GM12873 (cell line): ENCODE data around the gene CENPQ.

Experiments used
- TF ChIP-seq, protein P1 (sequence below): IDR thresholded peaks from 2 replicates; pipeline ENCODE4 v1.5.1; 2012; ENCODE audit warnings: low read depth, mild to moderate bottlenecking, moderate library complexity, low read length, control low read depth; ENCODE audit not compliant: insufficient read depth; ENCODE audit errors: missing control alignments

Gene CENPQ

DNA sequence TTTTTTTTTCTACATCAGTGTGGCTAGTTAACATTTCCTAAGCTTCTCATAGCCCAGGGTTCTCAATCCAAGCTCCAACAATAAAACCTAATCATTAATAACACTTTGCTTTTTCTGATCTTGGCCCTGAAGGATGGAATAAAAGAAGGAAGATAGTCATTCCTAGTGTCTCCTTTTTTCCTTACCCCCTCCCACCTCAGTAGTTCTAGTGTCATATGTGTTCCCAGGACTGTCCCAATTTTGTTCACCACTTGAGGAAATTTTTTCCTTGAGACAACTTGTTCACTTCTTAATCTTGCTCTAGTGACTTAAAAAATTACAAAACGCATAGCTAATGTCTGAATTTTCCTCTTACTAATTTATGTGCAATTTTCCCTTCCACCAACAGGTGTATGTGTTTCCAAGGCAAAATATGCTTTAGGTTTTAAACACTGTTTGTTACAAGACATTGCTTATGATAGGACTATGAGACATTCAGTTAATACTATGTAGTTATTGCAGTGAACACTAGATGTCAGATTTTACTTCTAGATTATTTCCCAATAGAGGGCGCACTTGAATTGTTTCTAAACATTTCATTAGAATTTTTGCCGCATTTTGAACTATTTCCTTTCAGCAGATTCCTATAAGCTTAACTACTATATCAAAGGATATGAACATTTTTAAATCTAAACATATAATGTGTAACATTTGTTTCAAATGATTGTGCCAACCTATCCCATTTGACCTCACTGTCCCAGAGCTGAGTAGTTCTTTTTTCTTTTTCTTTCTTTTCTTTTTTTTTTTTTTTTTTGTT, 68.8 kb downstream of the CENPQ start:
- TF ChIP-seq, protein P1, sequence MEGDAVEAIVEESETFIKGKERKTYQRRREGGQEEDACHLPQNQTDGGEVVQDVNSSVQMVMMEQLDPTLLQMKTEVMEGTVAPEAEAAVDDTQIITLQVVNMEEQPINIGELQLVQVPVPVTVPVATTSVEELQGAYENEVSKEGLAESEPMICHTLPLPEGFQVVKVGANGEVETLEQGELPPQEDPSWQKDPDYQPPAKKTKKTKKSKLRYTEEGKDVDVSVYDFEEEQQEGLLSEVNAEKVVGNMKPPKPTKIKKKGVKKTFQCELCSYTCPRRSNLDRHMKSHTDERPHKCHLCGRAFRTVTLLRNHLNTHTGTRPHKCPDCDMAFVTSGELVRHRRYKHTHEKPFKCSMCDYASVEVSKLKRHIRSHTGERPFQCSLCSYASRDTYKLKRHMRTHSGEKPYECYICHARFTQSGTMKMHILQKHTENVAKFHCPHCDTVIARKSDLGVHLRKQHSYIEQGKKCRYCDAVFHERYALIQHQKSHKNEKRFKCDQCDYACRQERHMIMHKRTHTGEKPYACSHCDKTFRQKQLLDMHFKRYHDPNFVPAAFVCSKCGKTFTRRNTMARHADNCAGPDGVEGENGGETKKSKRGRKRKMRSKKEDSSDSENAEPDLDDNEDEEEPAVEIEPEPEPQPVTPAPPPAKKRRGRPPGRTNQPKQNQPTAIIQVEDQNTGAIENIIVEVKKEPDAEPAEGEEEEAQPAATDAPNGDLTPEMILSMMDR = peak; percentile 71

DNA sequence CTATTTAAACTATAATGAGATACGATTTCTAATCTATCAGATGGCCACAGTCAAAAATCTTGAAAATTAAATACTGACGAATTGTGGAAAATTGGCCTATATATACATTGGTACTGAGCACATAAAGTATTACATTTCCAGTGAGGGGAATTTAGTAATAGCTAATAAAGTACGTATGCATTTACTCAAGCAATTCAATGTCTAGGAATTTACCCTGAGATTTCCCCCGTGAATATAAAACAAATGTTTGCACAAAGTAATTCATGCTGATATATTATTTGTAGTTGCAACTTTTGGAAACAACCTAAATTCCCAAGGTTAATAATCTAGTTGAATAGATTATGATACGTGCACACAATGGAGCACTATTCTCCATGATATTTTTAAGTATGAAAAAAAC, 72.6 kb downstream of the CENPQ start:
- TF ChIP-seq, protein P1 = no peak

DNA sequence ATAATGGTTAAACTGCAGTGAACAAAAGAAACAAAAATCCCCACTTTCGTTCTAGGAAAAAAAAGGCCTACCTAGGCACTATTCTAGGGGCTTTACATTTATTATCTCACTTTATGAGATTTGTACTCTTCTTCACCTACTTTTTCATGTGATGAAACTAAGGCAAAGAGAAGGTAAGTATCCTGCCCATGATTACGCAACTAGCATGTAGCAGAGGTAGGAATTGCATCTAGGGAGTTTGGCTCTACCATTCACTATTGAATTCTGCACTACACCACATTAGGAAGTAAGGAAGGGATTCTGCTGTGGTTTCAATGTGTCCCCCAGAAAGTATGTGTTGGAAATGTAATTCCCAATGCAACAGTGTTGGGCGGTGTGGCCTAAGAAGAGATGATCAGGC, 75.9 kb downstream of the CENPQ start:
- TF ChIP-seq, protein P1 = no peak

DNA sequence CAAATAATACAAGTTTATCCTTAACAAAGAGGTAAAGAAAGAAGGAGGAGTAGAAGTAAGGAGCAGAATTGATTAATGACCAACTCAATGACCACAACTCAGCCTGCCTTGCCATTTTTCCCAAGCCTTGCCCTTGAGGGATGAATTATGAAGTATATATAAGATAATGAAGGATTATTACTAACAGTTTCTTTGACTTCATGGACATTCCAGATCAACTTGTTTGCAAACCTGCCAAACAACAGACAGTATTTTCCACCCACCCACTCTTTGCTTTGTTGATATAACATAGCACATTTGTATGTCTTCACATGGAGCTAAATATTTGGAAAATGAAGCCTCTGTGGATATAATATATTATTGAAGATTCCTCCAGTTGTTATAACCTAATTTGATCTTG, 77.4 kb downstream of the CENPQ start:
- TF ChIP-seq, protein P1 = no peak

DNA sequence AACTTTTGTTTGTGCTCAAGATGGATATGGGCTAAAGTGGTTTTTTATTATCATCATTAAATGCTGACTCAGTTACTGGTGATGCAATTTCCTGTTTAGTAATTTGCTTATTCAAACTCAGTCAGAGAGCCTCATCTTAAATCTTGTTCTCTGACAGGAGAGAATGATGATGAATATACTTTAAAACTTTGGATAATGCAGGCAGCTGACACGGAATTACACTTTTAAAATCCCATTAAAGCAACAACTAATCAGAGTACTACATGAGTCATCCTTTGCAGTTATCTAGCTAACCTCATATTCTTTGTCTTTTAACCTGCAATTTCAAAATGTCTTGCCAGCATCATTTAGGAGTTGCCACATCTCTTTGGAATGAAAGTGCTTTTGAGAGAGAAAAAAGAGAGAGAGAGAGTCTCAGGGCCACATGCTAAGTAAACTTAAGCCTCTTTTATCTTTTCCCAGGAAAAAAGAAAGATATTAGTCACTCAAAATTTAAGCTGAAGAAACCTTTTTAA, 78.1 kb downstream of the CENPQ start:
- TF ChIP-seq, protein P1 = no peak

DNA sequence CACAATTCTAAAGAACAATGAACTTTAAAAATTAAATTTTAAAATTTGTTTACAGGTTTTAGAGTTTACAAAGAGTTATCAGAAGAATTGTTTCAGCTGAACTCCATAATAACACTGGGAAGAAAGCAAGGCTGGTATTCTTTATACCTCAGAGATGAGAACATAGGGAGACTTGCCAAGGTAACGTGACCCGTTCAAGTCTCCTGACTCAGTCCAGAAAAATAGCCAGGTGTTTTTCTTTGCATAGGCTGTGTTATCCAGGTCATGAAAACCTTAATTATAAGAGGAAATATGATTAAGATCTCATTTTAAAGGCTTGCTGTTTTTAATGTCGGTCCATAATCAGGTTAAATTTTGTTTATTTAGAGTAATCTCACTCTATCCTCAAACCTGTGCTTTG, 78.8 kb downstream of the CENPQ start:
- TF ChIP-seq, protein P1 = no peak
